CMK (cell line): Measurements from ENCODE around the gene LCE1C.

Experiments used
- DNase-seq: peaks from one replicate; pipeline ENCODE4 v3.0.0-alpha.2; 2010; ENCODE audit warnings: low read depth

The LCE1C gene

DNA sequence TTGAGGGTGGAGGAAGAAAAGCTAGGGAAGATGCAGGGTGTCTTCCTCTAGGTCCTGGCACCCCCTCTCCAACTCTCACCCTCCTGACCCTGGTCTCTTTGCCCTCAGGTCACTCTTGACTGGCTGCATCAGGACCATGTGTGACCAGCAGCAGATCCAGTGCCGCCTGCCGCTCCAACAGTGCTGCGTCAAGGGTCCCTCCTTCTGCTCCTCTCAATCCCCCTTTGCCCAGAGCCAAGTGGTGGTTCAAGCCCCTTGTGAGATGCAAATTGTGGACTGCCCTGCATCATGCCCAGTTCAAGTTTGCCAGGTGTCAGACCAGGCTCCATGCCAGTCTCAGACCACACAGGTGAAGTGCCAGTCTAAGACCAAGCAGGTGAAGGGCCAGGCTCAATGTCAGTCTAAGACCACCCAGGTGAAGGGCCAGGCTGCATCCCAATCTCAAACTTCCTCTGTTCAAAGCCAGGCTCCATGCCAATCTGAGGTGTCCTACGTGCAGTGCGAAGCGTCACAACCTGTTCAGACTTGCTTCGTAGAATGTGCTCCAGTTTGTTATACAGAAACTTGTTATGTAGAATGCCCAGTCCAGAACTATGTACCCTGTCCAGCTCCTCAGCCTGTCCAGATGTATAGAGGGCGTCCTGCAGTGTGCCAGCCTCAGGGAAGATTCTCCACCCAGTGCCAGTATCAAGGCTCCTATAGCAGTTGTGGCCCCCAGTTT lies 46.8 kb downstream of the LCE1C start:
- no peak for DNase-seq

DNA sequence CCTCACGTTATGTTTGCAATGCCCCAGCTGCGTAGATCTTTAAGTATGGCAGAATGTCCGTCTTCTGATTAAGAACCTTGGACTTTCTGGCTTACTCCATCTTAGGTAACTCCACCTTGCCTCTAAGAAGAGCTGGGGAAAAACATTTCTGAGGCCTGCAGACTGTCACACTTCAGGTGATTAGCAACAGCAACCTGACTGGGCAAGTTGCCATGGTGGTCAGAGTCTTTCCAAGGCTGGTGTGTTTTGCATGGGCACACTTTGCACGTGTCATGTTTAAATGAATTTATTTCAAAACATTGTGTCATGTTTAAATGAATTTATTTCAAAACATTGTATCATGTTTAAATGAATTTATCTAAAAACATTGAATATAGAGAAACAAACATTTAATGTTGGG lies 47.8 kb downstream of the LCE1C start:
- no peak for DNase-seq

DNA sequence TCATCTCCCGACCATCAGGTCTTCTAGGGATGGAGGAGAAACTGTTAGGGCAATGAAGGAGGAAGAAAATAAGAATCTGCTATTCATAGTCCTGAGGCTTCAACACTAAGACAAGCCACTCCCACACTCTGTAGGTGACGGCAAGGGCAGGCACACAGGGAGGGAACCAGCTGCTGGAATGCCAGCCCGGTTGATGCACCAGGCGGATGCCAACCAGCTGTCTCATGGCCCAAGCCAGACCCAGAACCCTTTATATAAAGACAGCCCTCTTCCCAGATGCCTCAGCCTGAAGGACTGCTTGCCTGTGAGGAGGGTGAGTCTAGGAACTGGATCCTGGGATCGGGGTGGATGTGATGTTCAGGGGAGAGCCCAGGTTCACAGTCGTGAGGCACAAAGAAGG lies 48.7 kb downstream of the LCE1C start, which contains the start of gene KPRP:
Gene KPRP, plus strand, starts transcription at position 279 of the 400 bp plus-strand sequence. CDS start 1,564 bp downstream, outside the sequence.
- no peak for DNase-seq

DNA sequence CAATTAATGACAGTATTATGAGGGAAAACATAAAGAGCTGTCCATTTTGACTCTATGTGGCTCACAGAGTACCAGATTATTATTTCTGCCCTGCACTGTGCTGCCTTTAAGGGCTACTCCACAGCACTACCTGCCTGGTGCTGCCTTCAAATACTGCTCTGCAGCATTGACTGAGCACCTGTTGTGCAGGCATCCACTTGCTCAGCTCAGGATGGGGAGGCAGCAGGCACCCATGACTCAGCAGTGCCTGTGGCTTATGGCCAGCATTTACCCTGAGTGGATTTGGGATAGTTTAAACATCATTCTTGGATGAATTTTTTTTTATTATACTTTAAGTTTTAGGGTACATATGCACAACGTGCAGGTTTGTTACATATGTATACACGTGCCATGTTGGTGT lies 49.6 kb downstream of the LCE1C start:
- DNase-seq: no peak
